Ishikawa (cell line): ENCODE data around the gene ACYP1.

Source experiments
- CEBPB ChIP-seq: IDR thresholded peaks from 2 replicates; pipeline ENCODE4 v1.6.1; 2012
- EGR1 ChIP-seq: IDR thresholded peaks from 2 replicates; pipeline ENCODE4 v1.6.1; 2012
- EP300 ChIP-seq: IDR thresholded peaks from 2 replicates; pipeline ENCODE4 v1.6.1; 2012; ENCODE audit warnings: borderline replicate concordance
- FOXM1 ChIP-seq: IDR thresholded peaks from 2 replicates; pipeline ENCODE4 v1.6.1; 2012; ENCODE audit warnings: low read depth, borderline replicate concordance
- MAX ChIP-seq: IDR thresholded peaks from 2 replicates; pipeline ENCODE4 v1.6.1; 2012
- RAD21 ChIP-seq: IDR thresholded peaks from 2 replicates; pipeline ENCODE4 v1.6.1; 2012; ENCODE audit warnings: low read depth
- REST ChIP-seq: IDR thresholded peaks from 2 replicates; pipeline ENCODE4 v1.6.1; 2012; ENCODE audit warnings: low read depth, mild to moderate bottlenecking
- TAF1 ChIP-seq: IDR thresholded peaks from 2 replicates; pipeline ENCODE4 v1.6.1; 2012; ENCODE audit warnings: low read depth, mild to moderate bottlenecking
- TEAD4 ChIP-seq: IDR thresholded peaks from 2 replicates; pipeline ENCODE4 v1.6.1; 2012
- YY1 ChIP-seq: IDR thresholded peaks from 2 replicates; pipeline ENCODE4 v1.6.1; 2012; ENCODE audit warnings: low read depth

GRCh38 chr14:75049731-75050201 is 14.1 kb downstream of the ACYP1 start:
- TF ChIP-seq TAF1 (no peak), RAD21 (no peak), FOXM1 (no peak), TEAD4 (no peak), CEBPB (no peak), EP300 (no peak), MAX (no peak), YY1 (no peak), EGR1 (no peak), REST (no peak)
